Activated CD8-positive, alpha-beta T cell treated with anti-CD3 and anti-CD28 coated beads, Interleukin-2, amount 10 ng/mL, durations not matched to agents 7 days and 5 days (primary cell): ENCODE results near the gene CFD. TPM values are rescaled to one million over a fixed set of nuclear protein-coding genes. Genes with fewer than 3 reads are reported as not detected.

ENCODE experiments used
- ATAC-seq: fragments of 150-1000 bp; cut with Tn5 transposase; one replicate; pipeline ENCODE4 v1.10.0; 2021; ENCODE audit warnings: moderate library complexity
- CTCF ChIA-PET: fragments of 350-600 bp; sonication (Branson Sonifier 250); formaldehyde crosslinking; loops from one replicate; lab custom pipeline; 2021; ENCODE audit warnings: antibody characterized with exemption; lab: Charles Lee
- POLR2A ChIA-PET: fragments of 350-600 bp; sonication (Branson Sonifier 250); formaldehyde crosslinking; loops from one replicate; lab custom pipeline; 2021; ENCODE audit warnings: antibody characterized with exemption; lab: Charles Lee
- DNase-seq: peaks from one replicate; pipeline ENCODE4 v3.0.0-alpha.2; 2020
- H3K27ac Mint-ChIP-seq: one replicate; pipeline ENCODE4 v1.8.0; 2021; ENCODE audit warnings: mild to moderate bottlenecking, mixed read lengths
- H3K27me3 Mint-ChIP-seq: one replicate; pipeline ENCODE4 v1.8.0; 2021; ENCODE audit warnings: low read depth, mixed read lengths
- H3K36me3 Mint-ChIP-seq: one replicate; pipeline ENCODE4 v1.8.0; 2021; ENCODE audit warnings: low read depth, mixed read lengths
- H3K4me1 Mint-ChIP-seq: one replicate; pipeline ENCODE4 v1.8.0; 2021; ENCODE audit warnings: low read depth, mixed read lengths
- H3K4me3 Mint-ChIP-seq: one replicate; pipeline ENCODE4 v1.8.0; 2021; ENCODE audit warnings: mild to moderate bottlenecking, mixed read lengths
- H3K9me3 Mint-ChIP-seq: one replicate; pipeline ENCODE4 v1.8.0; 2022; ENCODE audit warnings: mixed read lengths; ENCODE audit not compliant: insufficient read depth
- total RNA-seq, 2 experiments: library from RNA; stranded (reverse); gene quantifications; one replicate each; pipeline ENCODE4 v1.2.3, GENCODE V29; 2021

CFD gene
- total RNA-seq, 2 experiments from 2014 or later = 2.1 to 2.2 TPM

- Mint-ChIP-seq H3K27ac (no peak overlapping the region), H3K9me3 (no peaks in the 10 kb centered on the region), H3K36me3 (no peaks in the 10 kb centered on the region), H3K4me1 (peaks cover 18% of the 10 kb centered on the region), H3K27me3 (peaks cover 14% of the 10 kb centered on the region), H3K4me3 (no peak overlapping the region)
- DNase-seq (peak; percentile 63), ATAC-seq (peak; percentile 16)
- ChIA-PET POLR2A (no interaction called here), CTCF (interaction anchor here (2.7 to 3.2 kb wide), 3 partner anchors 47 to 62 kb away, joined by 24 to 47 read pairs (median 36); no protein-coding TSS in a partner anchor)
Measured at GRCh38 chr19:861756-862580, 2.5 kb downstream of the CFD start.

GRCh38 chr19:862581-863314, 3.3 kb downstream of the CFD start:
- H3K4me3 Mint-ChIP-seq = peak overlapping the region; percentile 36
- peak overlapping the region; percentile 35 for H3K27ac Mint-ChIP-seq
- peaks cover 14% of the 10 kb centered on the region for H3K27me3 Mint-ChIP-seq
- CTCF ChIA-PET = interaction anchor here (1.1 to 3.2 kb wide), 13 partner anchors 10 to 268 kb away, joined by 3 to 53 read pairs (median 9); partner anchors contain the start of genes MED16, R3HDM4, RNU6-2 and RNU6-9
- peak; percentile 80 for DNase-seq
- peaks cover 4% of the 10 kb centered on the region for H3K36me3 Mint-ChIP-seq
- ATAC-seq = peak; percentile 50
- peaks cover 18% of the 10 kb centered on the region for H3K4me1 Mint-ChIP-seq
- no peaks in the 10 kb centered on the region for H3K9me3 Mint-ChIP-seq
- POLR2A ChIA-PET = interaction anchor here (0.9 to 1.4 kb wide), 2 partner anchors 56 to 62 kb away, joined by 3 to 6 read pairs; no protein-coding TSS in a partner anchor

- DNase-seq (no peak), ATAC-seq (no peak)
- peak overlapping the region; percentile 66 for H3K27ac Mint-ChIP-seq
- ChIA-PET POLR2A (interaction anchor here (0.9 to 1.4 kb wide), 3 partner anchors 56 to 62 kb away, joined by 3 to 6 read pairs (median 3); no protein-coding TSS in a partner anchor), CTCF (interaction anchor here (0.6 to 3.2 kb wide), 31 partner anchors 9 to 380 kb away, joined by 3 to 53 read pairs (median 4); partner anchors contain the start of genes ATP5F1D, MED16, R3HDM4 and RNU6-2)
- H3K36me3 Mint-ChIP-seq = peaks cover 4% of the 10 kb centered on the region
- no peak overlapping the region for H3K4me3 Mint-ChIP-seq
- peaks cover 13% of the 10 kb centered on the region for H3K27me3 Mint-ChIP-seq
- H3K4me1 Mint-ChIP-seq = peaks cover 18% of the 10 kb centered on the region
- H3K9me3 Mint-ChIP-seq = no peaks in the 10 kb centered on the region
Measured at GRCh38 chr19:863315-863620, 3.8 kb downstream of the CFD start.

GRCh38 chr19:866769-867300, 7.4 kb downstream of the CFD start:
- H3K36me3 Mint-ChIP-seq = peaks cover 12% of the 10 kb centered on the region
- H3K27ac Mint-ChIP-seq = no peak overlapping the region
- ChIA-PET POLR2A (interaction anchor here (0.6 kb wide), 2 partner anchors 60 to 325 kb away, joined by 3 to 5 read pairs; no protein-coding TSS in a partner anchor), CTCF (interaction anchor here (1.2 kb wide), 1 partner anchor 53 kb away, joined by 4 read pairs; no protein-coding TSS in a partner anchor)
- no peak overlapping the region for H3K4me3 Mint-ChIP-seq
- peaks cover 5% of the 10 kb centered on the region for H3K27me3 Mint-ChIP-seq
- H3K4me1 Mint-ChIP-seq = peaks cover 19% of the 10 kb centered on the region
- ATAC-seq = no peak
- no peaks in the 10 kb centered on the region for H3K9me3 Mint-ChIP-seq
- no peak for DNase-seq

- peaks cover 15% of the 10 kb centered on the region for H3K36me3 Mint-ChIP-seq
- ChIA-PET CTCF (no interaction called here), POLR2A (interaction anchor here (0.6 kb wide), 2 partner anchors 61 to 324 kb away, joined by 3 to 5 read pairs; no protein-coding TSS in a partner anchor)
- no peak overlapping the region for H3K4me3 Mint-ChIP-seq
- H3K27me3 Mint-ChIP-seq = peaks cover 5% of the 10 kb centered on the region
- ATAC-seq (no peak), DNase-seq (no peak)
- H3K4me1 Mint-ChIP-seq = peaks cover 24% of the 10 kb centered on the region
- H3K27ac Mint-ChIP-seq = no peak overlapping the region
- no peaks in the 10 kb centered on the region for H3K9me3 Mint-ChIP-seq
Measured at GRCh38 chr19:867301-867793, 7.9 kb downstream of the CFD start.

GRCh38 chr19:867855-868457, 8.5 kb downstream of the CFD start:
- H3K4me3 Mint-ChIP-seq = no peak overlapping the region
- CTCF ChIA-PET = no interaction called here
- ATAC-seq = no peak
- no peaks in the 10 kb centered on the region for H3K27me3 Mint-ChIP-seq
- POLR2A ChIA-PET = interaction anchor here (0.6 kb wide), 1 partner anchor 61 kb away, joined by 3 read pairs; no protein-coding TSS in a partner anchor
- H3K9me3 Mint-ChIP-seq = no peaks in the 10 kb centered on the region
- H3K27ac Mint-ChIP-seq = no peak overlapping the region
- H3K4me1 Mint-ChIP-seq = peaks cover 23% of the 10 kb centered on the region
- DNase-seq = no peak
- peaks cover 19% of the 10 kb centered on the region for H3K36me3 Mint-ChIP-seq

- H3K27ac Mint-ChIP-seq = no peak overlapping the region
- POLR2A ChIA-PET = no interaction called here
- no peak for ATAC-seq
- H3K4me1 Mint-ChIP-seq = peaks cover 16% of the 10 kb centered on the region
- DNase-seq = no peak
- CTCF ChIA-PET = no interaction called here
- H3K27me3 Mint-ChIP-seq = no peaks in the 10 kb centered on the region
- H3K4me3 Mint-ChIP-seq = no peak overlapping the region
- peaks cover 19% of the 10 kb centered on the region for H3K36me3 Mint-ChIP-seq
- no peaks in the 10 kb centered on the region for H3K9me3 Mint-ChIP-seq
Measured at GRCh38 chr19:868458-869244, 9.2 kb downstream of the CFD start.

GRCh38 chr19:869245-870177, 10.0 kb downstream of the CFD start:
- POLR2A ChIA-PET = no interaction called here
- H3K9me3 Mint-ChIP-seq = no peaks in the 10 kb centered on the region
- no peak overlapping the region for H3K4me3 Mint-ChIP-seq
- no peaks in the 10 kb centered on the region for H3K27me3 Mint-ChIP-seq
- CTCF ChIA-PET = no interaction called here
- ATAC-seq (no peak), DNase-seq (no peak)
- H3K36me3 Mint-ChIP-seq = peaks cover 19% of the 10 kb centered on the region
- peaks cover 11% of the 10 kb centered on the region for H3K4me1 Mint-ChIP-seq
- H3K27ac Mint-ChIP-seq = no peak overlapping the region

- ATAC-seq (no peak), DNase-seq (no peak)
- CTCF ChIA-PET = no interaction called here
- Mint-ChIP-seq H3K36me3 (peaks cover 19% of the 10 kb centered on the region), H3K9me3 (no peaks in the 10 kb centered on the region), H3K27me3 (no peaks in the 10 kb centered on the region), H3K27ac (peak overlapping the region; percentile 55), H3K4me1 (peaks cover 11% of the 10 kb centered on the region), H3K4me3 (no peak overlapping the region)
- POLR2A ChIA-PET = no interaction called here
Measured at GRCh38 chr19:870314-870713, 10.8 kb downstream of the CFD start.

- ChIA-PET POLR2A (no interaction called here), CTCF (no interaction called here)
- H3K27me3 Mint-ChIP-seq = no peaks in the 10 kb centered on the region
- H3K9me3 Mint-ChIP-seq = no peaks in the 10 kb centered on the region
- no peak for ATAC-seq
- H3K27ac Mint-ChIP-seq = no peak overlapping the region
- peaks cover 19% of the 10 kb centered on the region for H3K36me3 Mint-ChIP-seq
- H3K4me1 Mint-ChIP-seq = peaks cover 11% of the 10 kb centered on the region
- no peak overlapping the region for H3K4me3 Mint-ChIP-seq
- DNase-seq = no peak
Measured at GRCh38 chr19:870963-871401, 11.5 kb downstream of the CFD start.
